SK-N-SH treated with all-trans-retinoic acid at 6 μM for 48 hours (cell line): Measurements from ENCODE around the gene ERN2.

Experiments
- ATAC-seq: fragments of 200-7000 bp; cut with Tn5 transposase; 3 replicates; pipeline ENCODE4 v1.9.1; 2020; ENCODE audit warnings: mild to moderate bottlenecking, moderate library complexity
- BACH2 ChIP-seq: fragments of 250-450 bp; sonication (Bioruptor Pico); IDR thresholded peaks from 2 replicates; pipeline ENCODE4 v1.9.0; 2021; ENCODE audit warnings: mild to moderate bottlenecking, borderline replicate concordance
- CREB5 ChIP-seq: fragments of 250-450 bp; sonication (Bioruptor Pico); IDR thresholded peaks from 2 replicates; pipeline ENCODE4 v1.5.1; 2020; ENCODE audit warnings: low read depth, mild to moderate bottlenecking, moderate library complexity
- CSDC2 ChIP-seq: fragments of 250-450 bp; sonication (Bioruptor Pico); IDR thresholded peaks from 2 replicates; pipeline ENCODE4 v1.5.0; 2020; ENCODE audit warnings: mild to moderate bottlenecking, moderate library complexity
- CSRNP3 ChIP-seq: fragments of 250-450 bp; sonication (Bioruptor Pico); IDR thresholded peaks from 2 replicates; pipeline ENCODE4 v1.5.1; 2021; ENCODE audit warnings: mild to moderate bottlenecking, moderate library complexity
- GLIS3 ChIP-seq: fragments of 250-450 bp; sonication (Bioruptor Pico); IDR thresholded peaks from 2 replicates; pipeline ENCODE4 v1.5.0; 2020; ENCODE audit warnings: mild to moderate bottlenecking, moderate library complexity
- ISL1 ChIP-seq: fragments of 250-450 bp; sonication (Bioruptor Pico); IDR thresholded peaks from 2 replicates; pipeline ENCODE4 v2.1.2; 2022; ENCODE audit warnings: mild to moderate bottlenecking, moderate library complexity
- OSR1 ChIP-seq: fragments of 250-450 bp; sonication (Bioruptor Pico); IDR thresholded peaks from 2 replicates; pipeline ENCODE4 v1.8.0; 2022; ENCODE audit warnings: moderate library complexity, mild to moderate bottlenecking, inconsistent platforms
- PATZ1 ChIP-seq: fragments of 250-450 bp; sonication (Bioruptor Pico); IDR thresholded peaks from 2 replicates; pipeline ENCODE4 v1.8.0; 2020; ENCODE audit warnings: mild to moderate bottlenecking, moderate library complexity, borderline replicate concordance
- POU6F1 ChIP-seq: fragments of 250-450 bp; sonication (Bioruptor Pico); IDR thresholded peaks from 2 replicates; pipeline ENCODE4 v1.8.0; 2021; ENCODE audit warnings: low read depth, mild to moderate bottlenecking, moderate library complexity, borderline replicate concordance
- PPARA ChIP-seq: fragments of 250-450 bp; sonication (Bioruptor Pico); IDR thresholded peaks from 2 replicates; pipeline ENCODE4 v1.5.0; 2020; ENCODE audit warnings: mild to moderate bottlenecking, borderline replicate concordance
- RARB ChIP-seq: fragments of 250-450 bp; sonication (Bioruptor Pico); IDR thresholded peaks from 2 replicates; pipeline ENCODE4 v1.8.0; 2021; ENCODE audit warnings: mild to moderate bottlenecking, moderate library complexity
- SNAI2 ChIP-seq: fragments of 250-450 bp; sonication (Bioruptor Pico); IDR thresholded peaks from 2 replicates; pipeline ENCODE4 v1.5.0; 2020; ENCODE audit warnings: mild to moderate bottlenecking, moderate library complexity
- TCF4 ChIP-seq: fragments of 250-450 bp; sonication (Bioruptor Pico); IDR thresholded peaks from 2 replicates; pipeline ENCODE4 v1.8.0; 2021; ENCODE audit warnings: mild to moderate bottlenecking, moderate library complexity, borderline replicate concordance
- TOX ChIP-seq: fragments of 250-450 bp; sonication (Bioruptor Pico); IDR thresholded peaks from 2 replicates; pipeline ENCODE4 v1.8.0; 2021; ENCODE audit warnings: mild to moderate bottlenecking, moderate library complexity, borderline replicate concordance
- TSHZ2 ChIP-seq: fragments of 250-450 bp; sonication (Bioruptor Pico); IDR thresholded peaks from 2 replicates; pipeline ENCODE4 v1.5.0; 2020; ENCODE audit warnings: mild to moderate bottlenecking, moderate library complexity
- ZC3H10 ChIP-seq: fragments of 250-450 bp; sonication (Bioruptor Pico); IDR thresholded peaks from 2 replicates; pipeline ENCODE4 v1.5.1; 2021; ENCODE audit warnings: mild to moderate bottlenecking, moderate library complexity
- ZFP3 ChIP-seq: fragments of 250-450 bp; sonication (Bioruptor Pico); IDR thresholded peaks from 2 replicates; pipeline ENCODE4 v1.5.0; 2020; ENCODE audit warnings: mild to moderate bottlenecking, moderate library complexity
- ZFP30 ChIP-seq: fragments of 450-650 bp; formaldehyde crosslinking; IDR thresholded peaks from 2 replicates; pipeline ENCODE4 v1.5.0; 2022; ENCODE audit warnings: mild to moderate bottlenecking, moderate library complexity
- ZNF565 ChIP-seq: fragments of 450-650 bp; formaldehyde crosslinking; conservative IDR thresholded peaks from 2 replicates; pipeline ENCODE4 v1.5.0; 2020; ENCODE audit warnings: low read depth, mild to moderate bottlenecking, moderate library complexity
- ZNF70 ChIP-seq: fragments of 450-650 bp; formaldehyde crosslinking; IDR thresholded peaks from 2 replicates; pipeline ENCODE4 v1.5.0; 2020; ENCODE audit warnings: mild to moderate bottlenecking, moderate library complexity
- ZNF8 ChIP-seq: fragments of 450-650 bp; formaldehyde crosslinking; IDR thresholded peaks from 2 replicates; pipeline ENCODE4 v1.5.0; 2020; ENCODE audit warnings: mild to moderate bottlenecking, moderate library complexity

The ERN2 gene

GRCh38 chr16:23729503-23730424 is 16.7 kb upstream of the ERN2 start:
- peak; percentile 65 for ATAC-seq
- no peak for TF ChIP-seq CSRNP3
- TF ChIP-seq BACH2 (CRISPR knock-in tag) = no peak
- no peak for TF ChIP-seq CSDC2 (CRISPR knock-in tag)
- TF ChIP-seq POU6F1 (CRISPR knock-in tag) = no peak
- no peak for TF ChIP-seq SNAI2 (CRISPR knock-in tag)
- no peak for TF ChIP-seq ZFP30 (CRISPR knock-in tag)
- no peak for TF ChIP-seq TSHZ2 (CRISPR knock-in tag)
- TF ChIP-seq OSR1 (CRISPR knock-in tag) = no peak
- TF ChIP-seq PATZ1 (CRISPR knock-in tag) = no peak
- no peak for TF ChIP-seq TCF4 (CRISPR knock-in tag)
- no peak for TF ChIP-seq ZNF70 (CRISPR knock-in tag)
- no peak for TF ChIP-seq PPARA (CRISPR knock-in tag)
- TF ChIP-seq ZNF8 (CRISPR knock-in tag) = no peak
- TF ChIP-seq, all 23 proteins: peak for 0

GRCh38 chr16:23728112-23728477 is 15.1 kb upstream of the ERN2 start:
- no peak for TF ChIP-seq CREB5 (CRISPR knock-in tag)
- TF ChIP-seq TSHZ2 (CRISPR knock-in tag) = no peak
- TF ChIP-seq RARB = no peak
- TF ChIP-seq BACH2 (CRISPR knock-in tag) = no peak
- TF ChIP-seq ZC3H10 (CRISPR knock-in tag) = no peak
- no peak for TF ChIP-seq ZNF565
- TF ChIP-seq CSDC2 (CRISPR knock-in tag) = no peak
- TF ChIP-seq TOX (CRISPR knock-in tag) = no peak
- no peak for TF ChIP-seq SNAI2 (CRISPR knock-in tag)
- no peak for TF ChIP-seq PPARA (CRISPR knock-in tag)
- no peak for TF ChIP-seq ZFP3
- no peak for TF ChIP-seq CSRNP3
- TF ChIP-seq TCF4 (CRISPR knock-in tag) = no peak
- TF ChIP-seq POU6F1 (CRISPR knock-in tag) = no peak
- TF ChIP-seq ZNF70 (CRISPR knock-in tag) = no peak
- TF ChIP-seq GLIS3 (CRISPR knock-in tag) = no peak
- no peak for TF ChIP-seq ISL1
- no peak for TF ChIP-seq ZNF8 (CRISPR knock-in tag)
- no peak for TF ChIP-seq OSR1 (CRISPR knock-in tag)
- peak; percentile 12; the same call in 1 of the 3 replicates for ATAC-seq
